ENCODE results near the gene CDKN2C. TPM values are rescaled to one million over a fixed set of nuclear protein-coding genes. Genes with fewer than 3 reads are reported as not detected.
"Not testable (repeated sequence)": the region's sequence is repeated elsewhere in the genome, so short reads cannot be mapped to it uniquely, and the experiment has no call there.

The CDKN2C gene
- 10 to 100 TPM; 52.5 to 62.9 TPM for total RNA-seq

GRCh38 chr1:50969611-50970508 lies at the start of gene CDKN2C:
Gene CDKN2C (plus strand): TSS chr1:50970245. CDS start chr1:50970369, 124 bp downstream.
- peaks cover 14% of the 10 kb centered on the region for H3K4me1 Mint-ChIP-seq
- ATAC-seq (ENCODE audit: low read depth) (peak; percentile 23), DNase-seq (peak; percentile 54)
- POLR2A ChIA-PET: interaction anchor here (0.9 to 3.9 kb wide), 3 partner anchors 8 to 17 kb away, joined by 3 to 108 read pairs (median 80); partner anchors contain the start of gene FAF1
- peak within 1 kb of the TSS; percentile 100 for H3K27ac Mint-ChIP-seq
- peaks cover 7% of the 10 kb centered on the region for H3K27me3 Mint-ChIP-seq
- H3K36me3 Mint-ChIP-seq: peaks cover 32% of the 10 kb centered on the region
- peak within 1 kb of the TSS; percentile 99 for H3K4me3 Mint-ChIP-seq
- no peaks in the 10 kb centered on the region for H3K9me3 Mint-ChIP-seq

- Mint-ChIP-seq H3K36me3 (peaks cover 27% of the 10 kb centered on the region), H3K27me3 (no peaks in the 10 kb centered on the region), H3K4me1 (peaks cover 1% of the 10 kb centered on the region), H3K9me3 (peaks cover 20% of the 10 kb centered on the region), H3K27ac (no peak overlapping the region), H3K4me3 (no peak overlapping the region)
- POLR2A ChIA-PET: no interaction called here
- DNase-seq (no peak), ATAC-seq (ENCODE audit: low read depth) (no peak)
Measured at GRCh38 chr1:50920409-50920808, 49.6 kb upstream of the CDKN2C start.

GRCh38 chr1:50921029-50921428 lies 49.0 kb upstream of the CDKN2C start:
- no peak for ATAC-seq (ENCODE audit: low read depth)
- peaks cover 27% of the 10 kb centered on the region for H3K36me3 Mint-ChIP-seq
- H3K9me3 Mint-ChIP-seq: peaks cover 20% of the 10 kb centered on the region
- H3K27me3 Mint-ChIP-seq: no peaks in the 10 kb centered on the region
- H3K4me1 Mint-ChIP-seq: peaks cover 1% of the 10 kb centered on the region
- DNase-seq: no peak
- no peak overlapping the region for H3K27ac Mint-ChIP-seq
- POLR2A ChIA-PET: no interaction called here
- H3K4me3 Mint-ChIP-seq: no peak overlapping the region

- Mint-ChIP-seq H3K4me1 (no peaks in the 10 kb centered on the region), H3K27me3 (no peaks in the 10 kb centered on the region), H3K36me3 (peaks cover 32% of the 10 kb centered on the region), H3K27ac (no peak overlapping the region), H3K4me3 (no peak overlapping the region), H3K9me3 (peaks cover 20% of the 10 kb centered on the region)
- DNase-seq: no peak
- POLR2A ChIA-PET: no interaction called here
- ATAC-seq (ENCODE audit: low read depth): no peak
Measured at GRCh38 chr1:50923564-50923963, 46.5 kb upstream of the CDKN2C start.

GRCh38 chr1:50929376-50929958 lies 40.6 kb upstream of the CDKN2C start:
- ATAC-seq (ENCODE audit: low read depth): no peak
- Mint-ChIP-seq H3K4me3 (no peak overlapping the region), H3K27me3 (no peaks in the 10 kb centered on the region), H3K9me3 (peaks cover 1% of the 10 kb centered on the region), H3K36me3 (peaks cover 6% of the 10 kb centered on the region), H3K4me1 (peaks cover 3% of the 10 kb centered on the region), H3K27ac (no peak overlapping the region)
- no peak for DNase-seq
- POLR2A ChIA-PET: no interaction called here

GRCh38 chr1:50930193-50930592 lies 39.9 kb upstream of the CDKN2C start:
- H3K4me1 Mint-ChIP-seq: peaks cover 5% of the 10 kb centered on the region
- H3K9me3 Mint-ChIP-seq: peaks cover 1% of the 10 kb centered on the region
- ATAC-seq (ENCODE audit: low read depth): no peak
- H3K27me3 Mint-ChIP-seq: no peaks in the 10 kb centered on the region
- no peak overlapping the region for H3K27ac Mint-ChIP-seq
- no peak overlapping the region for H3K4me3 Mint-ChIP-seq
- DNase-seq: no peak
- peaks cover 8% of the 10 kb centered on the region for H3K36me3 Mint-ChIP-seq
- POLR2A ChIA-PET: no interaction called here

GRCh38 chr1:50930965-50931737 lies 38.9 kb upstream of the CDKN2C start:
- ATAC-seq (ENCODE audit: low read depth) (no peak), DNase-seq (no peak)
- H3K9me3 Mint-ChIP-seq: no peaks in the 10 kb centered on the region
- no peak overlapping the region for H3K4me3 Mint-ChIP-seq
- H3K36me3 Mint-ChIP-seq: peaks cover 7% of the 10 kb centered on the region
- H3K27me3 Mint-ChIP-seq: no peaks in the 10 kb centered on the region
- peaks cover 6% of the 10 kb centered on the region for H3K4me1 Mint-ChIP-seq
- POLR2A ChIA-PET: no interaction called here
- H3K27ac Mint-ChIP-seq: no peak overlapping the region

GRCh38 chr1:50932043-50932442 lies 38.0 kb upstream of the CDKN2C start:
- H3K27ac Mint-ChIP-seq; ATAC-seq (ENCODE audit: low read depth); POLR2A ChIA-PET; H3K4me3 Mint-ChIP-seq; H3K27me3 Mint-ChIP-seq; H3K9me3 Mint-ChIP-seq; H3K36me3 Mint-ChIP-seq; DNase-seq; H3K4me1 Mint-ChIP-seq: not testable (repeated sequence)

GRCh38 chr1:50933770-50934169 lies 36.3 kb upstream of the CDKN2C start:
- H3K4me1 Mint-ChIP-seq; H3K36me3 Mint-ChIP-seq; DNase-seq; H3K4me3 Mint-ChIP-seq; H3K9me3 Mint-ChIP-seq; H3K27me3 Mint-ChIP-seq; ATAC-seq (ENCODE audit: low read depth); POLR2A ChIA-PET; H3K27ac Mint-ChIP-seq: not testable (repeated sequence)

GRCh38 chr1:50934838-50935237 lies 35.2 kb upstream of the CDKN2C start:
- Mint-ChIP-seq H3K4me1 (peaks cover 6% of the 10 kb centered on the region), H3K4me3 (no peak overlapping the region), H3K27me3 (no peaks in the 10 kb centered on the region), H3K27ac (no peak overlapping the region), H3K36me3 (peaks cover 6% of the 10 kb centered on the region), H3K9me3 (no peaks in the 10 kb centered on the region)
- ATAC-seq (ENCODE audit: low read depth) (no peak), DNase-seq (no peak)
- POLR2A ChIA-PET: no interaction called here

GRCh38 chr1:50935276-50935675 lies 34.8 kb upstream of the CDKN2C start:
- ATAC-seq (ENCODE audit: low read depth): not testable (repeated sequence)

GRCh38 chr1:50936321-50936720 lies 33.7 kb upstream of the CDKN2C start:
- H3K4me1 Mint-ChIP-seq: peaks cover 3% of the 10 kb centered on the region
- no peak for DNase-seq
- POLR2A ChIA-PET: interaction anchor here (0.6 kb wide), 1 partner anchor 24 kb away, joined by 4 read pairs; no protein-coding TSS in a partner anchor
- no peak overlapping the region for H3K4me3 Mint-ChIP-seq
- ATAC-seq (ENCODE audit: low read depth): no peak
- H3K9me3 Mint-ChIP-seq: peaks cover 1% of the 10 kb centered on the region
- H3K36me3 Mint-ChIP-seq: peaks cover 6% of the 10 kb centered on the region
- no peaks in the 10 kb centered on the region for H3K27me3 Mint-ChIP-seq
- no peak overlapping the region for H3K27ac Mint-ChIP-seq

More at GRCh38 chr1:50935276-50935675, 34.8 kb upstream of the CDKN2C start:
- H3K9me3 Mint-ChIP-seq, H3K27me3 Mint-ChIP-seq, DNase-seq, POLR2A ChIA-PET, H3K4me1 Mint-ChIP-seq, H3K27ac Mint-ChIP-seq, H3K4me3 Mint-ChIP-seq, H3K36me3 Mint-ChIP-seq: not testable (repeated sequence)

GRCh38 chr1:50940291-50940690 lies 29.8 kb upstream of the CDKN2C start:
- no peak for ATAC-seq (ENCODE audit: low read depth)
- no peaks in the 10 kb centered on the region for H3K27me3 Mint-ChIP-seq
- H3K4me3 Mint-ChIP-seq: no peak overlapping the region
- peaks cover 19% of the 10 kb centered on the region for H3K36me3 Mint-ChIP-seq
- peaks cover 7% of the 10 kb centered on the region for H3K4me1 Mint-ChIP-seq
- POLR2A ChIA-PET: no interaction called here
- no peak for DNase-seq
- peaks cover 1% of the 10 kb centered on the region for H3K9me3 Mint-ChIP-seq
- H3K27ac Mint-ChIP-seq: no peak overlapping the region

All from activated naive CD8-positive, alpha-beta T cell treated with anti-CD3 and anti-CD28 coated beads, Interleukin-2, amount 10 ng/mL, durations not matched to agents 7 days and 5 days (primary cell).